GM12892 (cell line): ENCODE measurements around the gene VSIG8.

ENCODE experiments used
- POLR2A ChIP-seq: IDR thresholded peaks from 2 replicates; pipeline ENCODE4 v1.6.1; 2011; ENCODE audit warnings: low read depth, low read length, control low read depth
- POLR2AphosphoS5 ChIP-seq: IDR thresholded peaks from 2 replicates; pipeline ENCODE4 v1.6.1; 2011; ENCODE audit warnings: low read depth, low read length, control low read depth
- TAF1 ChIP-seq: IDR thresholded peaks from 2 replicates; pipeline ENCODE4 v1.6.1; 2011; ENCODE audit warnings: low read depth, mild to moderate bottlenecking, control low read depth, low read length, borderline replicate concordance

- no peak for TF ChIP-seq POLR2A
- TF ChIP-seq TAF1, result no peak
- no peak for TF ChIP-seq POLR2AphosphoS5
Observed at GRCh38 chr1:159830722-159831121, 31.7 kb downstream of the VSIG8 start.
